NCI-H2081 treated with DMSO at 0.1 percent for 48 hours (cell line): ENCODE results near the gene OCA2.

Experiments used
- DNase-seq: peaks from one replicate; lab custom pipeline; 2025; lab: John Stamatoyannopoulos, UW

OCA2 gene

DNA sequence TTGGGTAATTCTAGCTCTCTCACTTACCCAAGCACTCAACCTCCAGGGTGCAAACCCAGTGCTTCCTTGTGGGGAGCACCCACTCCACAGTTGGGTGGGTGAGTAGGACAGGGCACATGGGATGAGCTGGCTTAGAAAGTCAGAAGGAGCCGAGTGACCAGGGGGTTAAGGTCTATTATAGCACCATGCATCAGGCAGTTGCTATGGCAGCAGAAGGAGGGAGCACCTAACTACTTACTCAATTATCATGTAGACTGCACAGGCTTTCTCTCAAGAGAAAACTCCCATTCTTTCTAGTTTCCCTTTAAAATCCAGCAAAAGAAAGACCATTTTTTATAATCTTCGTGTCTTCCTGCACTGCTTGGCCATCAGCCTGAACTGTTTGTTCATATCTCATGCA lies 163.0 kb downstream of the OCA2 start:
- no peak for DNase-seq

DNA sequence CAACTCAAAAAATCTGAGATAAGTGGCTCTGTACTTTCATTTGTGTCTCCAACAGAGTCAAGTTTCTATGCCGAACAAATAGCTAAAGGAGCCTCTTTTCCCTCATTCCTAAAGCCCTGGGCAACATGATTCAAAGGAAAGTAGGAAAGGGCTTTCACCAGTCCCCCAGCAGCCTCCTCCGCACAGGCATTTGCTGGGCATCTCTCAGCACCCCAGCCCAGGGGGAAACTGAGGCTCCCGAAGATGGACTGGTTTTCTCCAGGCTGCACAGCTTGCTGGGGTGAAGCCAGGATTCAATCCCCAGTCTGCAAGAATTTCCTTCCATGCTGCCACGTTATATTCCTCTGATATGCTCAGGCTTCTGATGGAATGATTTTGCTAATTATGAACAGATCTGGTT lies 163.8 kb downstream of the OCA2 start:
- no peak for DNase-seq

DNA sequence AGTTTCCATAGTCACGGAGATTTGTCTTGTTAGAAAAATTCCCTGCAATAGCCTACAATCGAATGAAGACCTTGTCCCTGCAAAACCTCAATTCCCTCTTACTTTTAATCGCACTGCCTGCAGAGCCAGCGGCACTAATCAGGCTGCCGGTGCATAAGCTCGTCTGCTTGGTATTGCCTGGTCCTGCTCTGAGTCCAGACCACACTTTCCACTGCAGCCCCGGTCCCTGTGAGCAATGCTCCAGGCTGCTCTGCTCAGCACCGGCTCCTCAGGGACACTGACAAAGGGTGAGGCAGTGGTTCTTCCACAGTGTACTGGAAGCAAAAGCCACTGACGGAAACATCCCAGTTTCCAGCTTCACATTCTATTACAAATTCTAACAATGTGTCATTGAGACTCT lies 164.3 kb downstream of the OCA2 start:
- no peak for DNase-seq

GRCh38 chr15:27933562-27933961 lies 165.6 kb downstream of the OCA2 start:
- DNase-seq = no peak

- DNase-seq = no peak
These were observed 166.5 kb downstream of the OCA2 start for GRCh38 chr15:27932600-27932999.

- no peak for DNase-seq
These were observed 170.7 kb downstream of the OCA2 start for GRCh38 chr15:27928386-27928785.

DNA sequence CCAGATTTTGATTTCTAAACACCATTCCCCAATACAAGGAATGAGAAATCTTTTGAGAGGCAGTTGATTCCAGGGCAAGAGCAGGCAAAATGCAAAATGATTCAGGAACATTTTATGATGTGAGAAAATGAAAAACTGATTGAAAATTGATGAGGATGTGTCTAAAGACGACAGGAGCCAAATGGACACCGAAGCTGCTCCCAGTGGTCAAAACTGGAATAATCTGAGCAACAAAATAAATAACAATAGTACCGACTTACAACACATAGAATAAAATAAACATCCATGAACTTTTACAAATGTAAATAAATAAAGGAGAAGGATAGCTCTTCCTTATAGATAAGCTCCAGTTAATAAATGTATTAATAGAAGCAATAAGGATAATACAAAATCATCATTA lies 186.8 kb downstream of the OCA2 start:
- DNase-seq = no peak

DNA sequence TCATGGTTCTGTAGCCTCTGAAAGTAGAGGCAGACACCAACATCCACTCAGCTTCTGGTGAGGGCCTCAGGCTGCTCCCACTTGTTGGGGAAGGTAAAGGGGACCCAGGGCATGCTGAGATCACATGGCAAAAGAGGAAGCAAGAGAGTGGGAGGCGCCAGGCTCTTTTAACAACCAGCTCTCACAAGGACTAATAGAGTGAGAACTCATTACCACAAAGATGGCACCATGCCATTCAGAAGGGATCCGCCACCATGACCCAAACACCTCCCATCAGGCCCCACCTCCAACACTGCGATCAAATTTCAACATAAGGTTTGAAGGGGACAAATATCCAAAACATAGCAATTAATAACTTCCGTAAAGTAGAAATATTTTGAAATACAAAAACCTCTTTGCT lies 192.3 kb downstream of the OCA2 start:
- no peak for DNase-seq

DNA sequence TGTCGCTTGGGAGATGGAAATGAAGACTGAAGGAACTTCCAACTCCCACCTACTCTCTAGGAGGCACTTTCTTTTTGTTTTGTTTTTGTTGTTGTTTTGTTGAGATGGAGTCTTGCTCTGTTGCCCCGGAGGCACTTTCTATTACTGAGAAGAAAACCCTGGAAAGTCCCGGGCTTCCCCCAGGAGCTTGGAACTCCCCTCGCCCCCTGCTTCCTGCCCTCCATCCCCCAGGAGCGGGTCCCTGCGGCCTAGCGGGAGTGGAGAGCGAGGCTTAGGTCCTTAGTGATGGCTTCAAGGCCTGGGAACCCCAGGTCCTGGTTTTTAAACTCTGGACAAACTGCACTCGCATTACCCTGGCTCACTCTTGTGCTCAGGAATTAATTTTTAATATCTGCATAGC lies 195.7 kb downstream of the OCA2 start:
- DNase-seq = no peak

GRCh38 chr15:27902680-27903385 lies 196.3 kb downstream of the OCA2 start:
- no peak for DNase-seq

GRCh38 chr15:27899583-27900285 lies 199.4 kb downstream of the OCA2 start:
- DNase-seq = no peak

GRCh38 chr15:27897481-27897880 lies 201.6 kb downstream of the OCA2 start:
- no peak for DNase-seq

- DNase-seq = no peak
These were observed 204.5 kb downstream of the OCA2 start for GRCh38 chr15:27894645-27895044.

GRCh38 chr15:27889258-27889657 lies 209.9 kb downstream of the OCA2 start:
- no peak for DNase-seq

DNA sequence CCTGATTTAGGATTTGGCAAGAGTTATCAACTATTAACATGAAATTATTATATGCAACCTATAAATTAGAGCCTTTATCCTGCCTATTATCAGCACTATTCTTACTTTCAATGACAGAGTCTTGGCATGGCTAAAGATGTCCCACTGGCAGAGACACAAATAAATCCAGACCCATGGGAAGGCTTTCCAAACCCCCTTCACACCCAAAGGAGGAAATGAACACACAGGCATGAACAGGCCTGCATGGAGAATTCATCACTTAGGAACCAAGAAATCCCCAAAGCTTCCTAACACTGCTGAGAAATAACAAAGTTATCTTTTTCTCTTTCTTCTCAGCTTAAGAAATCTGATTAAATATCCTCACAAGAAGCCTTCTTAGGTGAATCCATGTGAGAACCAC lies 213.9 kb downstream of the OCA2 start:
- DNase-seq = no peak

DNA sequence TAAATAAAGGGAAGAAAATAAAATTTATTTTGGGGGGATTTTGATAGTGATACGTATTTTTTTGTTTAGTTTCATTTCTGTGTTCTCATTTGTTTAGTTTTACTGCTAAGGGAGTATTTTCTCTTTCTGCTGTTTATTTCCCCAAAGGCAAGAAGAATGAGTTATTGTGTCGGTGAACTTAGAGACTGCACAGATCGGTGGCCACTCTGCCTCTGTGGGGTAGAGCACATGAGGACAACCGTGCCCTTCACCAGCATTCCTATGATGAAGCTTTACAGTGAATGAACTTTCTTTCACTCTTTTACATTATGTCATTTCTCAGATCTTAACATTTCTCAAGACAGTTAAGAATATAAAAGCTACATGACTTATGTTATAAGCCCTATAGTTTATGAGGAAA lies 214.4 kb downstream of the OCA2 start:
- DNase-seq = no peak

DNA sequence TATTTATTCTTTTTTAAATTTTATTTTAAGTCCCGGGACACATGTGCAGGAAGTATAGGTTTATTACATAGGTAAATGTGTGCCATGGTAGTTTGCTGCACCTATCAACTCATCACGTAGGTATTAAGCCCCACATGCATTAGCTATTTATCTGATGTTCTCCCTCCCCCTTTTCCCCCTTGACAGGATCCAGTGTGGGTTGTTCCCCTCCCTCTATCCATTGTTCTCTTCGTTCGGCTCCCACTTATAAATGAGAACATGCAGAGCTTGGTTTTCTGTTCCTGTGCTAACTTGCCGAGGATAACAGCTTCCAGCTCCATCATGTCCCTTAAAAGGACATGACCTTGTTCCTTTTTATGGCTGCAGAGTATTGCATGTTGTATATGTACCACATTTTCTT lies 220.3 kb downstream of the OCA2 start:
- no peak for DNase-seq

- no peak for DNase-seq
These were observed 225.3 kb downstream of the OCA2 start for GRCh38 chr15:27873828-27874227.

- DNase-seq = no peak
These were observed 226.1 kb downstream of the OCA2 start for GRCh38 chr15:27873039-27873438.

DNA sequence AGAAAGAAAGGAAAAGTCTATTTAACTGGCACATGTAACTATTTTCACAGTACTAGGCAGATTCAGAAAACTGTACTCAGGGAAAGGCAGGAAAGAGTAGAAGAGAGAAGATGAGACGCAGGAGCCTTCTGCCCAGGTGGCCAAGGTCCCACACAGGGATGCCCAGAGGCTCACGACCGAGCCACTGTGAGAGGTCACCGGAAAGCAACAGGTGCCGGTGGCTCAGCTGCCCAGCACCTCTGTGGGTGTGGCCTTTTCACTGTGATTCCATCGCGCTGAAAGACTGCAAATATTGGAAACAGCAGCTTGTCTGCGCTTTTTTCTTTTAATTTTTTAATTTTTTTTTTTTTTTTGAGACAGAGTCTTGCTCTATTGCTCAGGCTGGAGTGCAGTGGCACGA lies 226.8 kb downstream of the OCA2 start:
- DNase-seq = no peak

GRCh38 chr15:27871902-27872260 lies 227.2 kb downstream of the OCA2 start:
- no peak for DNase-seq

- DNase-seq = no peak
These were observed 227.8 kb downstream of the OCA2 start for GRCh38 chr15:27871078-27871901.

DNA sequence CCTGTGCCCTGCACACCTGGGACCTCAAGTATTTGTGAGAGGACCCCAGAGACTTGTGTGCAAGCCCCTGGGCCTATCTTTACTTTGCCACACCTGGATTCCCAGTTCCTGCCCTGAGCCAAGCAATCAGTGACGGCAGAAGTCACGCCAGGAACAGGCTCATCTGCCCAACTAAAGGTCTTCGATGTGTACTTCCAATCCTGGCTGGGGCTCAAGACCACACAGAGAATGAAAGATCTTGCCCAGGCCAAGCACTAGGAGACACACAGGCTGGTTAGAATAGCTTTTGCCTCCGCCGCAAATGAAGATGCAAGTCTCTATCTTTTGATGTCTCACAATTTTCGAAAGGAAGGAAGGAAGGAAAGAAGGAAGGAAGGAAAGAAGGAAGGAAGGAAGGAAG lies 228.8 kb downstream of the OCA2 start:
- no peak for DNase-seq
